Stimulated activated CD8-positive, alpha-beta memory T cell treated with anti-CD3 and anti-CD28 coated beads, Interleukin-4, amount 100 ng/mL, for 4 hours (primary cell): ENCODE data around the gene ZNF669.
"Not testable (repeated sequence)": the region's sequence is repeated elsewhere in the genome, so short reads cannot be mapped to it uniquely, and the experiment has no call there.

Experiments used
- DNase-seq, 2 donors: peaks; one replicate each; pipeline ENCODE4 v3.0.0-alpha.2; 2020; ENCODE audit warnings: low read depth in 2 of 2, low spot score in 1 of 2

ZNF669 gene

DNA sequence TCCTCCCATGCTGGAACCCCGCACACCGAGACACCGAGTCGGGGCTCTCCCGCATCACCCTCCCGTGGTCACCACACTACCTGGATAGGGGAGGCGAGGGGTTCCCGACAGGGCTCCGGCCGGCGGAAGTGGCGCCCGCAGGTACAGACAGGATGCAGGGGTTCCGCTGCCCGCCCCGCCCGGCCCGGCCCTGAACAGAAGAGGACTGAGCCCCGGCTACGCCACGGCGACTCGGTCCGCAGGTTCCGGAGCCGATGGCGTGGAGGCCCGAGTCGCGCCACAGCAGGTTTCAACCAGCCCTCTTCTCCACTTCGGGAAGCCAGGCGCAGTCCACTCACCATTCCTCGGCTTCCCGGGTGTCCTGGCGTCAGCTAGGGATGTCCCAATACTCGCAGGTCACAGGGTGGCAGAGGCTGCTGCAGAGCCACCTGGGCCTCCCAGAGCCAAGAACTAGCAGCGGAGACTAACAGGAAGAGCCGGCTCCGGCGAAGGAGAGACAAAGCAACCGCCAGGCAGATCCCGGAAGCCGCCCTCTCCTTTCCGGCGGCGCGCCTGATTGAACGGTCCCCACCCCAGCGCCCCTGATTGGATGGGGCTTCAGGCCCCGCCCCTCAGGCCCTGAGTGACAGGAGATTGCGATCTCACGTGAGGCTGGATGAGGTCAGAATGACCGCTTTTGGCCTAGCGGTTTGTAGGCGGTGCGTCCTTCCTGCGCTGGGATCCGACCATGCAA, at the start of gene ZNF669:
TSS of gene ZNF669 (minus strand) at position 498 of the 733 bp plus-strand sequence. CDS start at position 341, 157 bp downstream.
- DNase-seq: peak; percentile 79 to 86

DNA sequence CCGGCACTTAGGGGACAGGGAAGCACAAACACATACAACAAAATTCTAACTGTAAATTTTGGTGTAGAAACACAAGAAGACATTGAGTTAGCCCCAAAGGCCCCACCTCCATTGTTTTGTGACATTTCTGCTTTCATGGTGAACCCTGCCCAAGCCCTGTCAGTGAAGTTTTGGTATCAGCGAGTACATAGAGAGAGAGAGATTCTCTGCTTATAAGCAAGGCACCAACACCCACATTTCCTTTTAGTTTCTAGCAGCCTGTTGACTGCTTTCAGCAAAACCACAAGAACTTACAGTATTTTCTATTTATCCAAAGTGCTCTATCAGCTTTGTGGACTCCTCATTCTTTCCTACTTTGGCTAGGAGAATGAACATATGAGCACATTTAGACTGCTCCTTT, 43.6 kb upstream of the ZNF669 start:
- no peak for DNase-seq

DNA sequence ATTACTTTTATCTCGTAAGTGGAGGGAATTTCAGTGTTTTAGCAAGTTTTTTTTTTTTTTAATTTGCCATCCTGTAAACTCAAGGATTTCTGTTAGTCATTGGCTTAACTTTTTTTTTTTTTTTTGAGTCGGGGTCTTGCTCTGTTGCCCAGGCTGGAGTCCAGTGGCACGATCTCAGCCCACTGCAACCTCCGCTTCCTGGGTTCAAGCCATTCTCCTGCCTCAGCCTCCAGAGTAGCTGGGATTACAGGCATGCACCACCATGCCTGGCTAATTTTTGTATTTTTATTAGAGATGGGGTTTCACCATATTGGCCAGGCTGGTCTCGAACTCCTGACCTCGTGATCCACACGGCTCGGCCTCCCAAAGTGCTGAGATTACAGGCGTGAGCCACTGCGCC, 43.0 kb upstream of the ZNF669 start:
- DNase-seq: not testable (repeated sequence)

DNA sequence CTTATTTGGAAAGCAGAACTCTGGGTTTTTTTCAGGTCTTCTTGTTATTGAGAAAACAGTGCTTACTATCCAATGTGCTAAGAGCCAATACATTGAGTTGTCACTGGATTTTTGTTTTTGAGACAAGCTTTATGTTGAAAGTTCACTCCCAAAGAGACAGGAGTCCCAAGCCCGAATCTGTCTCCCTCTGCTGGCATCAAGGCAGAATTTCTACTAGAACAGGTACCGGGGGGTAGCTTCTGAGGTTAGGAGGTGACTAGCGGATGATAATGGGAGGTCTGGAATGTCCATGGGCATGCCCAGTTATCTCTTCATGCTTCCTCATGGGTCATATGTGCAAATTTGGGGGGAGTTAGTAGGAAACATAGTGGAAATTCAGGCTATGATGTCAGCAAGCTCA, 42.5 kb upstream of the ZNF669 start:
- DNase-seq: no peak

DNA sequence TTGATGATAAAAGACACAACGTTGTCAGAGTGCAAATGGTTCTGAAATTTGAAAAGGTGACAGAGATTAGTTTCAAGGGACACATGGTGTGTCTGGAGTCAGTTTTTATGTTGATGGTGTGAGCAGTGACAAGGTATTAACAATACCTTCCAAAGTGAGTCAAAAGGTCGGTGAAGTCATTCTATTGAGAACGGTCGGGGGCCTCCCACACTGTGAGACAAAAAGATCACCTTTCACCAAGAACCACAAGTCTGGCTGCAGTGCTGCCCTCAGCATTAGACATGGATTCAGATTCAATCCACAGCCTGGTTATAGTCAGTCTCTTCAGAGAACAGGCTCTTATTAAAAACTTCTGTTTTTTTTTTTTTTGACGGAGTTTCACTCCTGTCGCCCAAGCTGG, 41.1 kb upstream of the ZNF669 start:
- no peak for DNase-seq

DNA sequence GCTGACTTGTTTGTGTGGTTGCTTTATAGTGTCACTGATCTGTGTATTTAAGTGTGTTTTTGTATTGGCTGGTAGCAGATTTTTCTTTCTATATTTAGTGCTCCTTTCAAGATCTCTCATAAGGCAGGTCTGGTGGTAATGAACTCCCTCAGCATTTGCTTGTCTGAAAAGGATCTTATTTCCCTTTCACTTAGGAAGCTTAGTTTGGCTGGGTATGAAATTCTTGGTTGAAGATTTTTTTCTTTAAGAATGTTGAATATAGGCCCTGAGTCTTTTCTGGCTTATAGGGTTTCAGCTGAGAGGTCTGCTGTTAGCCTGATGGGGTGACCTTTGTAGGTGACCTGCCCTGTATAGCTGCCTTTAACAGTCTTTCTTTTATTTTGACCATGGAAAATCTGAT, 35.4 kb upstream of the ZNF669 start:
- not testable (repeated sequence) for DNase-seq

DNA sequence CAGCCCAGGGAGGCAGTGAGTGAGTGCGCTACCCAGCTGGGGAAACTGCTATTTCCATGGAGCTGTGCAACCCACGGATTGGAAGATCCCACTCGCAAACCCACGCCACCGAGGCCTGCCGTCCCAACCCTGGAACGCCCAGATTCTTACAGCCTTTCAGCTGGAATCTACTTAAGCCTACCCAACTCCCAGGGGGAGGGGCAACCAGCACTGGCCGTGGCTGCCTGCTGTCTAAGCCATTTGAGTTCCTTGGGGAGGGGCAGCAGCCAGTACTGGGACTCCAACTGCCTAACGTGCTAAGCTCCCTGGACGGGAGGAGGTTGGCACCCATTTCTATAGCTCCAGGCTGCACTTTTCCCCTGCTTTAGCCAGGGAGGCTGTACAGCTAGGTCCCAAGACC, 27.1 kb upstream of the ZNF669 start:
- no peak for DNase-seq

DNA sequence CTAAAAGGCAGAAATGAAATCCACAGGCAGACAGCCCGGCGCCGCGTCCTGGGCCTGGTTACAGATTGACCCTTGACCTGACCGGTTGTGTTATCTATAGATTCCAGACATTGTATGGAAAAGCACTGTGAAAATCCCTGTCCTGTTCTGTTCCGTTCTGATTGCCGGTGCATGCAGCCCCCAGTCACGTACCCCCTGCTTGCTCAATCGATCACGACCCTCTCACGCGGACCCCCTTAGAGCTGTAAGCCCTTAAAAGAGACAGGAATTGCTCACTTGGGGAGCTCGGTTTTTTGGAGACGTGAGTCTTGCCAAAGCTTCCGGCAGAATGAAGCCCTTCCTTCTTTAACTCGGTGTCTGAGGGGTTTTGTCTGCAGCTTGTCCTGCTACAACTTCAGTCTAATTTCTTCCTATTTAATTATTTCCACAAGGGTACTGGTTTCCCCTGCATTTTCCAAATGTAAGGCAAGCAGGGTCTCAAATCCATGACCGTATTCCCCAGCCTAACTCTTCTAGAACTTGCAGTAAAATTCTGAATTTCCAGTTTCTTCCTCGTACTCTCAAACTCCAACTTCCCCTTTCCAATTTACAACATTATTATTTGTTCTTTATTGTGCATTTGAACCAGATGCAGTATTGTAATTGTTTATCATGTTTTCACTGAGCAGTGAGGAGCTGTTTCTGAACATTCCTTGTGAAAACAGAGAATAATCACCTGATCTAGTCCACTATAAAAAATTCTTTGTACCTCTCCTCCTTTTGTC, 23.5 kb upstream of the ZNF669 start:
- DNase-seq: not testable (repeated sequence)

DNA sequence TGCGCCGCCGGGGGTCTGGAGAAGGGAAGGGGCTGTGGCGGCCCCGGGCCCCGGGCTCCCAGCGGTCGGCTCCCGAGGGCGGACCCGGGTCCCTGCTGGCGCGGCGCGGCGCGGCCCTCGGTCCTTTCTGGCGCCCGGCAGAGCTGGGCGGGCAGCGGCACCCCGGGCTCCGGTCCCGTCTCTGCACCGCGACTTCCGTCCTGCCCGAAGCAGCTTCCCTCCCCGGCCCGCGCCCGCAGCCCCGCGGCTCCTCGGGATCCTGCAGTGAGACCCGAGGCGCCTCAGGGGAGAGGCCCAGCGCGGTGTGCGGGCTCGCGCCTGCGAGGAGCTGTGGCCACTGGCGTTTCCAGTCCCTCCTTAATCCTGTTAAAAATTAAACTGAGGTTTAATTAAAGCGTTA, 22.4 kb upstream of the ZNF669 start:
- not testable (repeated sequence) for DNase-seq

DNA sequence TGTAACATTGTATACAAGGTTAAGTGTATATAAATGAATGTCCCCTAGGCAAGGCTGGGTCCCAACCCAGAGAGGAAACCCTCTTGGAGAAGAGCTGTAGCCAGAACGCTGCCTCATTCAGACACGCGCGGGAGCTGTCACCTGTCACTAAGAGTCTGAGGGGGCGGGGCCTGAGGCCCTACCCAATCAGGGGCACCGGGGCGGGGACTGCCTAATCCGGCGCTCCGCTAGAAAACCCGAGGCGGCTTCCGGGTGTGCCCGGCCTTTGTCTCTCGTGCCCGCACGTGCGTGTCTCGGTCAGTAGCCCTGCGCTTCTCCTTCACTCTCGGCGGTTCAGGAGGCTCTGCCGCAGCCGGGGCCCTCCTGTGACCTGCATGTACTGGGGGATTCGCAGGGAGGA, 22.0 kb upstream of the ZNF669 start:
- DNase-seq: not testable (repeated sequence)

DNA sequence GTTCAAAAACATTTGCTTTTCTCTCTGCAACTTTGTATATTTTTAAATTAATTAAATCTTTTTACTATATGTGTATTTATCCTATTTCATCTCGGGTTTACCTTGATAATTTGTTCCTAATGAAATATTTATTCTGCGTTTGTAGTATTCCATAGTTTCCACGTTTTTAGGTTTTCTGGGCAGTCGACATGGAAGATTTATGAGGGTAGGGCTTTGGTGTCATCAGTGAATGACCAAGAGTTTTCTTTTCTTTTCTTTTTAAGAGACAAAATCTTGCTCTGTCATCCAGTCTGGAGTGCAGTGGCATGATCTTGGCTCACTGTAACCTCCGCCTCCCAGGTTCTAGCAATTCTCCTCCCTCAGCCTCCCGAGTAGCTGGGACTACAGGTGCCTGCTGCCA, 17.2 kb upstream of the ZNF669 start:
- no peak for DNase-seq

DNA sequence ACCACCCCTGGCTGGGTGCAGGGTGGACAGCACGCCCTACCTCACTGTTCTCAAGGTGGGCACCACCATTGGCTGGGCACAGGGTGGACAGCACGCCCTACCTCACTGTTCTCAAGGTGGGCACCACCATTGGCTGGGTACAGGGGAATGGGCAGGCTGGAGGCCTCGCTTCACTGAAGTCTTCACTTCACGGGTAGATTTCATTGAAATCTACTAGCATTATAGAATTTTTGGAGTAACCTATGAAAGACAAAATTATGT, 16.2 kb upstream of the ZNF669 start:
- not testable (repeated sequence) for DNase-seq

DNA sequence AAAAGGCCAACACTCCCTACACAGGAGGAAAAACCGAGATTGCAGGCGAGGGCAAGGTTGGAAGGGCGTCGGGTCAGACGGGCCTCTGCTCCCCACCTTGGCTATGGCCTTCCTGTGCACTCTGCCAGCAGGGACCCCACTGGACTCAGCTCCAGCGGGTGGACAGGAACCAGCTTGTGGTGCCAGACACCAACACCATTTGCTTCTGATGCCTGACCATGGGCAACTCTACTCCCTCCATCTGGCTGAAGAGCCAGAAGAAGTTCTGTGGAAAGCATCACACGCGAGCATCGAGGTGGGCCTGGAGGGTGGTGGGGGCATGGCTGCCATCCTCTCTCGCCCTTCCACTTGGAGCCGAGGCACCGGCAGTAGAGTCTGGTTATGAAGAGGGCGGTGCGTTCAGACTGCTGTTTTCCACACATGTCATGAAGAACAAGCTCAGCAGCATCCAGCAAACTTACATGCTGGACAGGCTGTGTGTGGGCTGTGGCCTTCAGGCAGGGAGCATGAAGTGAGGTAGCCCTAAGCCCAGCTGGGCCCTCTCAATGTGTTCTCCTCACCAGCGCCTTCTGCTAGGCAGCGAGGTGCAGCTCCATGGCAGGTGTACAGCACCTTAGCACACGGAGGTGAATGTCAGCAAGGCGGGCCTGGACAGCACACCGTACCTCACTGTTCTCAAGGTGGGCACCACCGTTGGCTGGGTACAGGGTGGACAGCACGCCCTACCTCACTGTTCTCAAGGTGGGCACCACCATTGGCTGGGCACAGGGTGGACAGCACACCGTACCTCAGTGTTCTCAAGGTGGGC, 15.6 kb upstream of the ZNF669 start:
- no peak for DNase-seq

DNA sequence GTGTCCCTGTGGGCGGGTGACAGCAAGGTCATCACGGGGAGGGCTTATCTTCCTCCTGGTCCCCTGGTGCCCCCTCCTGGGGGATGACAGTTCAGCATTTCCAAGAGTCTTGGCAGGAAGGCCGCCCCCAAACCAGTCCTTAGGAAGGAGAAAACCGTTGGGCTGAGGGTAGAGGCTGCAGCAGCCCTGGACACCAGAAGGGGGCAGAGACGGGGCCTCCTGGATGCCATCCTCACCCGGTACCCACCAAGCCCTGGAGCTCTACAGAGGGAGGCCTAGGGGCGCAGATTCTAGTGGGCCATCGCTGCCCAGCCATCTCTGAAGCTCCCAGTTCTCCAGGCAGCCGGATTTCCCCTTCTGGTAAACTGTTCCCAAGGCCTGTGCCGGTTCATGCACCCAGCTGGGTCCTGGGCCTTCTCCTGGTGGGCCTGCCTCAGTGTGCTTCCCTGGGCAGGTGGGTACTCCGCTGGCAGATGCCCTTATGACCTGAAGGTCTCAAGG, 14.8 kb upstream of the ZNF669 start:
- no peak for DNase-seq

DNA sequence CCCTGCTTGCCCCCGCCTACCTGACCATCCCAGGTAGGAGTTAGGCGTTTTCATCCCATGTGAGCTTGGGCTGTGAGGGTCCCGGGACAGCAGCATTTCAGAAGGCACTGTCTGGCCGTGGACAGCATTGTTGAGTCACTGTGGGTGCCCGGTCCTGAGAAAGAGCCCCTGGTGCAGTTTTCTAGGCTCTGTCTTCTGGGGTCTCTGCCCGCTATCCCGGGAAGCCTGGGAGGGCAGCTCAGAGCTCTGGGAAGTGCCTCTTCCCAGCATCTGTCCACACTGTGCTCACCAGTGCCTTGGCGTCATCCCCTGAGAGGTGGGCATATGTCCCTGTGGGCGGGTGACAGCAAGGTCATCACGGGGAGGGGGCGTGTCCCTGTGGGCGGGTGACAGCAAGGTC, 11.4 kb upstream of the ZNF669 start:
- DNase-seq: no peak

DNA sequence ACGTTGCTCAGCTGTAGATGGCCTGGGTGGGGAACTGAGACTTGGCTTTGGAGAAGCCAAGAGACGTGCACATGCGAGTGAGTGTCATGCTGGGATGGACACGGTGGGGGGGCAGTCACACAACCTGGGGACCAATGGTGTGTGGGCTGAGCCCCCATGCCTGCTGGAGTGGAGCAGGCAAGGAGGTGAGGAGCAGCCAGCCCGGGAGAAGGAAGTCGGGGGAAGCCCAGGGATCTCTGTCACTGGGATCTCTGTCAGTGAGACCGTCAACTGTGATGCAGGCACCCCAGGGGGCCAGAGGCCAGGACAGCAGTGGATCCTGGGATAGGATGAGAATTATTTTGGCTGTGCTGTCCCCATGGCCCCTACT, 11.0 kb upstream of the ZNF669 start:
- no peak for DNase-seq

DNA sequence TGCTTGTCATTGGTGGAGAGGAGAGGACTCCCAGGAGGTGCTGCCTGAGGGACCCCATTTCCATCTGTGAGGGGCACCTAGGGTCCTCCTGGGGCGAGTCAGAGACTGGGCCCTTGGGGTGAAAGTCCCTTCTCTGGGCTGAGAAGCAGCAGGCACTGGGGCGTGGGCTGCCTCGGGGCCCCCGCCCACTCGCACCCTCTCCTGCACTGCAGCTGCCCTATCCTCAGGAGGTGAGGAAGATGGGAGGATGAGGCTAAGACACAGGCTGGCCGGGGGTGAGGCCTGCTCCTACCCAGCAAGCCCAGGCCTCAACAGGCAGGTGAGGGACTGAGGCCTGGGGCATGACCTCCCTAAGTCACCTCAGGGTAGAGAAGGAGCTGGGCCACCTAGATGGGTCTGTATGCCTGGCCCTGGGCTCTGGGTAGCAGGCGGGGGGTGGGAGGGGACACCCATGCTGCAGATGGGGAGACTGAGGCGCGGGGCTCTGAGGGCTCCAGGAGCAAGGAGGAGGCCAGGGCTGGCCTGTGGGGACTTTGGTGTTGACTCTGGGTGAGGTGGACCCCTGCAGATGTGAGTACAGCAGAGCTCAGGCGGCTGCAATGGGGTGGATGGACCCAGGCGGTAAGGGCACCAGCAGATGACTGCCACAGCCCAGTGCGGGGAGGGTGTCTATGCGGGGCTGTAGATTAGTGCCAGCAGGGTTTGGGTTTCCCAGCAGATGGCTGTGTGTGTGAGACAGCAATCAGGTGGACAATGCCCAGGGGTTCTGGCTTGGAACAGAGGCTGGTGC, 10.4 kb upstream of the ZNF669 start:
- DNase-seq: no peak

DNA sequence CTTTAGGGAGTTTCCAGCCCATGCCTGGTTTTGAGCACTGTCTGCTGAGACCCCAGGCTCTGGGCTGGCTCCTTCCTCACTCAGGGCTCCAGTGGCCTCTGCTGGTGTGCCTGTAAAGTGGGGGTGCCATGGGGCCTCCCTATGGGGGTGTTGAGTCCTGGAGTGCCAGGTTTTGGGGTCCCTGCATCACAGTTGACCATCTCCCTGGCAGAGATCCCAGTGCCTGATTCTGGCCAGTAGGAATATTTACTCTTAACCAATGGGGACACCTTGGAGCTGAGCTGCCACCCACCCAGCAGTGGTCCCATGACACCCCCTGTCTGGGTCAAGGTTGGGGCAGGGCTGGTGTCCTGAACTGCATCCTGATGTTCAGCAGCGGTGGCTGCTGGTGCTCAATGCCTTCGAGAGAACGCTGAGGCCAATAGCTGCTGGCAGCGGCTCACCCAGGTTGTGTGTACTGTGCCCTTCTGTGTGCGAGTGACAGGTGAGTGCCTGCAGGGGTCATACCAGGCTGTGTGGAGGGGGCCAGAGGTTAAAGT, 9.6 kb upstream of the ZNF669 start:
- no peak for DNase-seq

DNA sequence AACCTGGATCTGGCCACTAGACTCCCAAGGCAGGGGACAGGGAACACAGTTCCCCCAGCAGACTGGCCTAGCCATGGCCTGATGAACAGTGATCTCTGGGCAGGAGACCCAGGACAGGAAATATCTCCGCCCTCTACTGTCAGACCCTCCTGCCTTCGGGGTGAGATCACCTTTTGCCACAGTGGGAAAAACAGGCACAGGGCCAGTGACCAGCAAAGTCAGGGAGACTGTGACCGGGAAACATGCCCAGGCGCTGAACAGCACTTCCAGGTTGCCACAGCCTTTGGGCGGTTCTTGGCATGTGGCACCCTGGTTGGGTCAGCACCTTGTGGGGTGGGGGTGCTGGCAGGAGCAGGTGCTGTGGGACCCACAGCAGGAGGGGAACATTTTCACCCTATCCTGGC, 8.9 kb upstream of the ZNF669 start:
- no peak for DNase-seq

DNA sequence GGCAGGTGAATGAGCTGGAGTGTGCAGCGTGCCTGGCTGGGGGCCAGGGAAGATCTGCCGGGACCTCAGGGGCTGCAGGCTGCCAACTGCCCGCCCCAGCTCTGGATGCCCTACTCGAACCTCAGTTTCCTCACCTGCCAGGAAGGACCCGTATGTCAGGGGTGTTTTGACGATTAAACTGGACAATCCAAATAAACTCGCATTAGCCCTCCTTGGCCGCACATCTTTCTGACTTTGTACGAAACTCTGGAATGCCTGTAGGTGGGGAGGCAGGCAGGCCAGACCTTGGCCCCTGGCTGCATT, 8.3 kb upstream of the ZNF669 start:
- no peak for DNase-seq
